SK-N-SH (cell line): Measurements from ENCODE around the gene TMEM117. TPM values are rescaled to one million over a fixed set of nuclear protein-coding genes. Genes with fewer than 3 reads are reported as not detected.

Source experiments
- CTCF ChIA-PET: fragments of 300-600, 350-600 bp; formaldehyde crosslinking; extraction: SDS; loops from one replicate; lab custom pipeline; 2021; lab: Yijun Ruan, JAX
- POLR2A ChIA-PET: fragments of 350-600 bp; sonication (Branson Sonifier 250); formaldehyde crosslinking; extraction: SDS; loops from one replicate; lab custom pipeline; 2020; ENCODE audit warnings: antibody characterized with exemption, inconsistent platforms; lab: Yijun Ruan, JAX
- DNase-seq: peaks from one replicate; pipeline ENCODE4 v3.0.0; 2012
- H2AFZ ChIP-seq: fragments of 200-600 bp; sonication (generic); 2 replicates; pipeline ENCODE4 v1.8.1; 2016; ENCODE audit warnings: antibody characterized with exemption, mild to moderate bottlenecking, low read depth
- H3F3A ChIP-seq: fragments of 200-600 bp; sonication (generic); replicated peaks from 2 replicates; pipeline ENCODE3; 2016; ENCODE audit warnings: antibody characterized with exemption, mild to moderate bottlenecking; ENCODE audit not compliant: insufficient read depth
- H3K27ac ChIP-seq, 2 experiments: fragments of 200-500 bp in 1 of 2; fragments of 200-600 bp in 1 of 2; sonication (Bioruptor generic) in 1 of 2; sonication (generic), shearing (Covaris generic) in 1 of 2; 2 replicates each; pipeline versions ENCODE4 v1.5.1 to v1.6.1; 2014 to 2016; ENCODE audit warnings: low read depth in 2 of 2, inconsistent platforms in 1 of 2, low read length in 1 of 2, mild to moderate bottlenecking in 1 of 2, mixed read lengths in 1 of 2
- H3K27me3 ChIP-seq: fragments of 200-600 bp; sonication (generic), shearing (Covaris generic); 2 replicates; pipeline ENCODE4 v1.6.1; 2016; ENCODE audit warnings: mixed run types; ENCODE audit not compliant: insufficient read depth
- H3K36me3 ChIP-seq, 2 experiments: fragments of 200-500 bp in 1 of 2; fragments of 200-600 bp in 1 of 2; sonication (Bioruptor generic) in 1 of 2; sonication (generic) in 1 of 2; replicated peaks in 1 of 2; 2 replicates each; pipeline versions ENCODE3 to v1.5.1; 2014 to 2016; ENCODE audit warnings: low read length in 1 of 2, mild to moderate bottlenecking in 1 of 2; ENCODE audit not compliant: insufficient read depth in 2 of 2, control insufficient read depth in 1 of 2
- H3K4me1 ChIP-seq, 2 experiments: fragments of 200-500 bp in 1 of 2; fragments of 200-600 bp in 1 of 2; sonication (Bioruptor generic) in 1 of 2; sonication (generic), shearing (Covaris generic) in 1 of 2; 2 replicates each; pipeline versions ENCODE4 v1.5.1 to v1.6.1; 2014 to 2016; ENCODE audit warnings: low read depth in 1 of 2, low read length in 1 of 2, mixed run types in 1 of 2; ENCODE audit not compliant: insufficient read depth in 2 of 2, control insufficient read depth in 1 of 2
- H3K4me2 ChIP-seq: fragments of 200-600 bp; sonication (generic), shearing (Covaris generic); 2 replicates; pipeline ENCODE4 v1.6.1; 2017; ENCODE audit warnings: mixed run types
- H3K4me3 ChIP-seq, 2 experiments: fragments of 200-500 bp in 1 of 2; fragments of 200-600 bp in 1 of 2; sonication (Bioruptor generic) in 1 of 2; sonication (generic), shearing (Covaris generic) in 1 of 2; 2 replicates each; pipeline versions ENCODE4 v1.5.1 to v1.8.1; 2014 to 2016; ENCODE audit warnings: low read depth in 2 of 2, inconsistent platforms in 1 of 2, low read length in 1 of 2, mild to moderate bottlenecking in 1 of 2, mixed read lengths in 1 of 2, moderate library complexity in 1 of 2
- H3K79me2 ChIP-seq: fragments of 200-600 bp; sonication (generic); 2 replicates; pipeline ENCODE4 v1.8.1; 2017; ENCODE audit warnings: mild to moderate bottlenecking; ENCODE audit not compliant: insufficient read depth
- H3K9ac ChIP-seq: fragments of 200-600 bp; sonication (generic); 2 replicates; pipeline ENCODE4 v1.6.1; 2017; ENCODE audit warnings: mixed run types
- H3K9me2 ChIP-seq: fragments of 200-600 bp; sonication (generic); 2 replicates; pipeline ENCODE4 v1.6.1; 2017; ENCODE audit warnings: mixed run types
- H3K9me3 ChIP-seq: fragments of 200-600 bp; sonication (generic); 2 replicates; pipeline ENCODE4 v1.6.1; 2017; ENCODE audit warnings: mixed run types, mild to moderate bottlenecking, moderate library complexity
- H4K20me1 ChIP-seq: fragments of 200-600 bp; sonication (generic); 2 replicates; pipeline ENCODE4 v1.6.1; 2017; ENCODE audit warnings: mild to moderate bottlenecking, mixed run types; ENCODE audit not compliant: insufficient read depth
- CHD2 ChIP-seq: fragments of 150-350 bp; IDR thresholded peaks from 2 replicates; pipeline ENCODE4 v1.6.1; 2018; ENCODE audit warnings: low read length; ENCODE audit not compliant: partially characterized antibody
- ELF1 ChIP-seq: IDR thresholded peaks from 2 replicates; pipeline ENCODE4 v1.4.0; 2012
- EP300 ChIP-seq, 2 experiments: IDR thresholded peaks; 2 replicates each; pipeline versions ENCODE4 v1.4.0 to v1.6.1; 2012; ENCODE audit warnings: borderline replicate concordance in 1 of 2, low read depth in 1 of 2, low read length in 1 of 2
- FOXJ3 ChIP-seq: sonication (generic); formaldehyde crosslinking; IDR thresholded peaks from 2 replicates; pipeline ENCODE4 v1.5.1; 2020; ENCODE audit warnings: mild to moderate bottlenecking, missing genetic modification reagents
- JUND ChIP-seq: IDR thresholded peaks from 2 replicates; pipeline ENCODE4 v1.4.0; 2012
- MEF2A ChIP-seq: IDR thresholded peaks from 2 replicates; pipeline ENCODE4 v1.4.0; 2012; ENCODE audit warnings: low read depth, borderline replicate concordance
- NFIC ChIP-seq: IDR thresholded peaks from 2 replicates; pipeline ENCODE4 v1.4.0; 2012; ENCODE audit warnings: borderline replicate concordance
- NRF1 ChIP-seq: IDR thresholded peaks from 2 replicates; pipeline ENCODE4 v1.6.1; 2012; ENCODE audit warnings: low read depth, mild to moderate bottlenecking, low read length
- PBX3 ChIP-seq: IDR thresholded peaks from 2 replicates; pipeline ENCODE4; 2012
- RAD21 ChIP-seq: IDR thresholded peaks from 2 replicates; pipeline ENCODE4 v1.6.1; 2012; ENCODE audit warnings: mild to moderate bottlenecking, low read length
- REST ChIP-seq: IDR thresholded peaks from 2 replicates; pipeline ENCODE4 v1.6.1; 2012; ENCODE audit warnings: mild to moderate bottlenecking, low read depth, low read length, moderate library complexity
- SMC3 ChIP-seq: IDR thresholded peaks from 2 replicates; pipeline ENCODE4 v1.6.1; 2012; ENCODE audit warnings: low read depth, low read length, improper control_type of control experiment
- TAF1 ChIP-seq: IDR thresholded peaks from 2 replicates; pipeline ENCODE4 v1.6.1; 2012; ENCODE audit warnings: low read depth, mild to moderate bottlenecking, low read length, moderate library complexity, borderline replicate concordance
- TCF12 ChIP-seq: IDR thresholded peaks from 2 replicates; pipeline ENCODE4 v1.4.0; 2012
- USF1 ChIP-seq: IDR thresholded peaks from 2 replicates; pipeline ENCODE4 v1.4.0; 2012; ENCODE audit warnings: low read depth, borderline replicate concordance
- WGBS: methylation state at CpG from one replicate; pipeline ENCODE4 v1.1.6; 2017; ENCODE audit warnings: low lambda C conversion rate; 5-methylcytosine and 5-hydroxymethylcytosine counted together
- polyA plus RNA-seq, 3 experiments: library from polyadenylated mRNA; depleted of rRNA; stranded (reverse); fragments of >200 nt; gene quantifications; 2 replicates each; pipeline ENCODE4 v1.2.3, GENCODE V29; 2012

Gene TMEM117
- polyA plus RNA-seq, 1 of the 3 experiments (the other 2 are of a cell fraction), result 0.81 TPM

GRCh38 chr12:44019118-44019517, 183.2 kb downstream of the TMEM117 start (continued):
- TF ChIP-seq JUND, result no peak

GRCh38 chr12:44020555-44020954, 184.7 kb downstream of the TMEM117 start:
- DNase-seq, result no peak
- Histone ChIP-seq H3K4me2 (no peak overlapping the region), H4K20me1 (no peaks in the 10 kb centered on the region), H3K27me3 (no peaks in the 10 kb centered on the region), H3K9me2 (no peaks in the 10 kb centered on the region), H3K36me3 (no peaks in the 10 kb centered on the region)
- POLR2A ChIA-PET, result no interaction called here
- TF ChIP-seq RAD21 (no peak), MEF2A (no peak), ELF1 (no peak), REST (no peak), TAF1 (no peak), SMC3 (no peak), CHD2 (no peak), NFIC (no peak), FOXJ3 (CRISPR knock-in tag) (no peak), EP300 (IDR thresholded peaks at IDR 0.05; ENCODE audit: borderline replicate concordance in 1 of 2, low read depth in 1 of 2, low read length in 1 of 2) (no peak), TCF12 (no peak), PBX3 (no peak), USF1 (no peak), NRF1 (no peak)
- TF ChIP-seq, all 33 proteins: peak for 0
- H2AFZ ChIP-seq, result no peak overlapping the region
- no peaks in the 10 kb centered on the region for H3K79me2 ChIP-seq
- 61% methylated on average over 1 of the region's 1 CpG for WGBS
- CTCF ChIA-PET, result interaction anchor here (1.3 kb wide), 1 partner anchor 910 kb away, joined by 4 read pairs; no protein-coding TSS in a partner anchor
- no peak overlapping the region for H3K9ac ChIP-seq
- H3K27ac ChIP-seq, result no peak overlapping the region
- H3K4me3 ChIP-seq, result no peak overlapping the region
- no peaks in the 10 kb centered on the region for H3K9me3 ChIP-seq
- H3K4me1 ChIP-seq, result peaks cover 0 to 2% of the 10 kb centered on the region in 2 experiments; a peak in 3 of 4 replicates
- H3F3A ChIP-seq, result no peaks in the 10 kb centered on the region
